Measurements from ENCODE around the gene HDAC4.

The HDAC4 gene

DNA sequence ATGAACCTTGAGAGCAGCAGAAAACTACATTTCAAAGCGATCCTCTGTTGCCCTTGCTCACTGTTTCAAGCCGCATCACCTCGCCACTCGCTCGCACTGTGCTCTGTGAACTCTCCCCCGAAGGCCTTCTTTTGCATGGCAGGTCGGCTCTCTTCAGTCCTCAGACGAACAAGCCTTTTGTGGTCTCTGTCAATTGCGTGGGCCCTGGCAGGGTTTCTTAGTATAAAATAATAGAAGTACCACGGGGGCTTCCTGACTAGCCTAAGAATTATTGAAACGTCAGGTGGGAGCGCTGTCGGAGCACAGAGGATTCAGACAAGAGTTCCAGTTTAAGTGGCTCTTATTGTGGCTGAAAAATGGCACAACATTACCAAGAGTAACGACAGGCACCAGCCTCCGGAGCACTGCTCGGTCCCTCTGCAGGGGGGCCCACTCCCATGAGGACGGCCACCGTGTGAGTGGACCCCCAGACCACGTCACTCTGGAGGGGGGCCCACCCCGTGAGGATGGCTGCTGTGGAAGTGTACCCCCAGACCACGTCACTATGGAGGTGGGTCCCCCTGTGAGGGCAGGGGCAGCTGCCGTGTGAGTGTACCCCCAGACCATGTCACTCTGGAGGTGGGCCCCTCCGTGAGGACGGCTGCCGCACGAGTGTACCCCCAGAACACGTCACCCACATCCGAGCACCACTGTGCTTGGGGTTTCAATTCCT is 237.7 kb downstream of the HDAC4 start:
- TF ChIP-seq, protein P1, sequence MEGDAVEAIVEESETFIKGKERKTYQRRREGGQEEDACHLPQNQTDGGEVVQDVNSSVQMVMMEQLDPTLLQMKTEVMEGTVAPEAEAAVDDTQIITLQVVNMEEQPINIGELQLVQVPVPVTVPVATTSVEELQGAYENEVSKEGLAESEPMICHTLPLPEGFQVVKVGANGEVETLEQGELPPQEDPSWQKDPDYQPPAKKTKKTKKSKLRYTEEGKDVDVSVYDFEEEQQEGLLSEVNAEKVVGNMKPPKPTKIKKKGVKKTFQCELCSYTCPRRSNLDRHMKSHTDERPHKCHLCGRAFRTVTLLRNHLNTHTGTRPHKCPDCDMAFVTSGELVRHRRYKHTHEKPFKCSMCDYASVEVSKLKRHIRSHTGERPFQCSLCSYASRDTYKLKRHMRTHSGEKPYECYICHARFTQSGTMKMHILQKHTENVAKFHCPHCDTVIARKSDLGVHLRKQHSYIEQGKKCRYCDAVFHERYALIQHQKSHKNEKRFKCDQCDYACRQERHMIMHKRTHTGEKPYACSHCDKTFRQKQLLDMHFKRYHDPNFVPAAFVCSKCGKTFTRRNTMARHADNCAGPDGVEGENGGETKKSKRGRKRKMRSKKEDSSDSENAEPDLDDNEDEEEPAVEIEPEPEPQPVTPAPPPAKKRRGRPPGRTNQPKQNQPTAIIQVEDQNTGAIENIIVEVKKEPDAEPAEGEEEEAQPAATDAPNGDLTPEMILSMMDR (IDR thresholded peaks at IDR 0.05; ENCODE audit: insufficient read depth, low read depth, low read length, missing control alignments): no peak
- no peak for DNase-seq (ENCODE audit: low read depth)
- H3K4me3 ChIP-seq (ENCODE audit: low read depth, low read length): no peak overlapping the region

DNA sequence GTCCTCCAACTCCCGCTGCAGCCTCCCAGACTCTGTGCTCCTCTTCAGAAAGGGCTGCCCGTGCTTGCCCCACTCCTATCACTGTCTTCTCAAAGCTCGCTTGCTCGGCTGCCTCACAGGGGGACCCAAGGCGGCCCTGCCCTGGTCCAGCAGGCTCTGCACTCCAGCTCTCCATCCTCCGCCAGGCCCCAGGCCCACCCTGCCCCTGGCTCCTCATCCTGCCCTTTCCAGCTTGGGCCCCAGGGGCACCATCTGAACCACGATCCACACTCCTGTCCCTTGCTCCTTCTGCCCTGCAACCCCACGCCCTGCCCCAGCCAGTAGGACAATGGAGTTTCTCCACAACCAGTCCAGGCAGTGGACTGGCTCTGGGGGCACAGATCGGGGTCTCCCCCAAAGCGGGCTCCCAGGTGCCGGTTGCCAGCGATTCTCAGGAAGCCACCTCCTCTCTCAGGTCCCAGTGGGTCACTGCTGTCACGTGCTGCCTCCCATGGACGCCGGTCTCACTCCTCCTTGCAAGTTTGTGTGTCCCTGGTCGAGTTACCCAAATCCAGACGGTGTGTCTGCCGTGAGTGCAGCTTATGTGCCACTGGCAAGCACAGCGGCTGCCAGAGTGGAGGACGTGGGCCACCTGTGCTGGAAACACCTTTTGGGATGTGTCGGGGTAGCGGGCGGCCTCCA is 238.5 kb downstream of the HDAC4 start:
- no peak for DNase-seq (ENCODE audit: low read depth)
- TF ChIP-seq, protein P1 (IDR thresholded peaks at IDR 0.05; ENCODE audit: insufficient read depth, low read depth, low read length, missing control alignments): no peak

DNA sequence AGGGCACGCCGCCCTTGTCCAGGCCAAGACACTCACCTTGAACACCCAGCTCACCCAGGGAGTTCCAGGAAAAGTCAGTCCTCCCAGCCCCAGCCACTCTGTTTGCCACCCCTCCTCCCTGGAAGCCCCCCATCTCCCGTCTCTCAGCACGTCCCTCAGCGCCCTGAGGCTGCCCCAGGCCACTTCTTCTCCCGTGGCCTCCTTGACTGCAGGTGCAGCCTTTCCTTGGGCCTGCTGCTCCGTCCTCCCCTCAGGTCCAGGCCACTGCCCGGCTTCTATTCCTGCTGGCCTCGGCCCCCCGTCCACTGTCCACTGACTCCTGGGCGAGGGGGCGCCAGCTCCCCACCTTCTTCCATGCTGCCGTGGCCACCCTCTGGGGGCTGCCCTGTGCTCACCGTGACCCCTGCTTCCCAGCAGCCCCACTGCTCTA is 239.1 kb downstream of the HDAC4 start:
- DNase-seq (ENCODE audit: low read depth): no peak
- TF ChIP-seq, protein P1 (IDR thresholded peaks at IDR 0.05; ENCODE audit: insufficient read depth, low read depth, low read length, missing control alignments): no peak
- H3K4me3 ChIP-seq (ENCODE audit: low read depth, low read length): no peak overlapping the region

More for the DNA sequence above, 238.5 kb downstream of the HDAC4 start:
- H3K4me3 ChIP-seq (ENCODE audit: low read depth, low read length): no peak overlapping the region

- no peak for DNase-seq (ENCODE audit: low read depth)
- TF ChIP-seq, protein P1 (IDR thresholded peaks at IDR 0.05; ENCODE audit: insufficient read depth, low read depth, low read length, missing control alignments): no peak
- no peak overlapping the region for H3K4me3 ChIP-seq (ENCODE audit: low read depth, low read length)
These were observed 240.3 kb downstream of the HDAC4 start for GRCh38 chr2:239160226-239161143.

DNA sequence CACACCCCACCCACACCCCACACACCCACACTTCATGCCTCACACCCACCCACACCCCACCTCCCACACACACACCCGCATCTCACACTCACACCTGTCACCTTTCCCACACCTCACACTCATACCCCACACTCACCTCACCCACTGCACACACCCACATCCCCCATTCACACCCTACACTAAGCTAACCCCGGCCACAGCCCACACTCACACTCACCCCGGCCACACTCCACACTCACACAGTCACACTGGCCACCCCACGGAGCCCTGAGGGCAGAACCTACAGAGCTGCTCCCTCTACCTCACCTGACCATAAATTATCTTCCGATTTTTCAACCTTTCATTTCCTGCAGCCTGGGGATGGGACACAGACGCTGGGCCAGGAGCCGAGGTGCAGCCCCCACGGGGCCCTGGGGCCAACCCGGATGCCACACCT is 241.3 kb downstream of the HDAC4 start:
- TF ChIP-seq, protein P1 (IDR thresholded peaks at IDR 0.05; ENCODE audit: insufficient read depth, low read depth, low read length, missing control alignments): no peak
- no peak overlapping the region for H3K4me3 ChIP-seq (ENCODE audit: low read depth, low read length)
- no peak for DNase-seq (ENCODE audit: low read depth)

DNA sequence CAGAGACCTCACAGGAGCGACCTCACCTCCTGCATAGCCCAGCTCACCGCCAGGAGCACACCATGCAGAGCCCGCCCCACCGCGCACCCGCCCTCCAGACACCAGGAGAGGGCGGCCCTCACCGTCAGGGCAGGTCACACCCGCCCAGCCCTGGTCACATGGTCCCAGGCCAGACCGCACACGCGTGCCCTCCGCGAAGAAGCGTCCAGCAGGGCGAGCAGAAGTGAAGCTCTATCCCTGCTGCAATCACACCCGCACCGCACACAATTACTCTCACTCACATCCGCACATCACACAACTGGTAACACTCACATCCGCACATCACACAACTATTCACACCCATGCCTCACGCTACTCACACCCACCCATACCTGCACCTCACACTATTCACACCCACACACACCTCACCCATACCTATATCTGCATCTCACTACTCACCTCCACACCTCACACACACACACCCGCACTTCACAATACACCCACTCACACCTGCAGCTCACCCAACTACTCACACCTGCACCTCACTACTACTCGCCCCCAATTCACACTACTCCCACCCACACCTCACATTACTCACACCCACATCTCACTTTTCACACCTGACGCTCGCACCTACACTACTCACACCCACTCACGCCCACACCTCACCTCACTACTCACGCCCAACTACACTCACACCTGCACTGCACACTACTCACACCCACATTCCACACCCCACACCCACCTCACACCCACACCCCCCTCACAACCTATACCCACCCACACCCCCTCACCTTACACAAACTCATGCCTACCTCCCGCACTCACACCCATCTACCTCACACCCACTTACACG is 242.0 kb downstream of the HDAC4 start:
- TF ChIP-seq, protein P1 (IDR thresholded peaks at IDR 0.05; ENCODE audit: insufficient read depth, low read depth, low read length, missing control alignments): no peak
- H3K4me3 ChIP-seq (ENCODE audit: low read depth, low read length): no peak overlapping the region
- DNase-seq (ENCODE audit: low read depth): no peak

Data from GM12865 (cell line).